HS-5 (cell line): ENCODE results near the gene FAM229B.
A peak's percentile ranks its signal among the peaks of the same experiment; 100 is the strongest.
"Not testable (repeated sequence)": the region's sequence is repeated elsewhere in the genome, so short reads cannot be mapped to it uniquely, and the experiment has no call there.

Source experiments
- DNase-seq: peaks from one replicate; pipeline ENCODE4 v3.0.0-alpha.2; 2012; ENCODE audit warnings: low read depth

Gene FAM229B

GRCh38 chr6:112065426-112065986 lies 21.9 kb upstream of the FAM229B start:
- DNase-seq, result no peak

GRCh38 chr6:112066606-112067005 lies 20.8 kb upstream of the FAM229B start:
- no peak for DNase-seq

GRCh38 chr6:112081569-112081968 lies 5.8 kb upstream of the FAM229B start:
- no peak for DNase-seq

- DNase-seq, result no peak
These were observed 1.9 kb upstream of the FAM229B start for GRCh38 chr6:112085286-112086065.

- peak; percentile 33 for DNase-seq
These were observed 651 bp upstream of the FAM229B start for GRCh38 chr6:112086744-112087135.

GRCh38 chr6:112087916-112088315 lies 525 bp downstream of the FAM229B start:
- no peak for DNase-seq

GRCh38 chr6:112096901-112097300 lies 9.5 kb downstream of the FAM229B start:
- no peak for DNase-seq

- no peak for DNase-seq
These were observed 13.2 kb downstream of the FAM229B start for GRCh38 chr6:112100561-112100960.

GRCh38 chr6:112106026-112106425 lies 18.6 kb downstream of the FAM229B start:
- not testable (repeated sequence) for DNase-seq

GRCh38 chr6:112106562-112106961 lies 19.2 kb downstream of the FAM229B start:
- no peak for DNase-seq

GRCh38 chr6:112109262-112109661 lies 21.9 kb downstream of the FAM229B start:
- DNase-seq, result no peak

- DNase-seq, result no peak
These were observed 26.0 kb downstream of the FAM229B start for GRCh38 chr6:112113431-112113830.

GRCh38 chr6:112113918-112114317 lies 26.5 kb downstream of the FAM229B start:
- no peak for DNase-seq

GRCh38 chr6:112114577-112115223 lies 27.3 kb downstream of the FAM229B start:
- no peak for DNase-seq

- DNase-seq, result no peak
These were observed 28.8 kb downstream of the FAM229B start for GRCh38 chr6:112116221-112116620.

GRCh38 chr6:112117554-112117953 lies 30.2 kb downstream of the FAM229B start:
- DNase-seq, result peak; percentile 14

GRCh38 chr6:112118034-112118433 lies 30.6 kb downstream of the FAM229B start:
- no peak for DNase-seq

GRCh38 chr6:112122756-112123155 lies 35.4 kb downstream of the FAM229B start:
- no peak for DNase-seq

- no peak for DNase-seq
These were observed 36.6 kb downstream of the FAM229B start for GRCh38 chr6:112123982-112124381.

GRCh38 chr6:112128208-112128607 lies 40.8 kb downstream of the FAM229B start:
- DNase-seq, result no peak

- no peak for DNase-seq
These were observed 43.5 kb downstream of the FAM229B start for GRCh38 chr6:112130878-112131277.

- no peak for DNase-seq
These were observed 51.7 kb downstream of the FAM229B start for GRCh38 chr6:112139052-112139451.

GRCh38 chr6:112141707-112142106 lies 54.3 kb downstream of the FAM229B start:
- DNase-seq, result no peak
